DOHH2 (cell line): ENCODE data around the gene PEX10.

Experiments
- H3F3A ChIP-seq: fragments of 200-600 bp; sonication (generic), shearing (Covaris generic); 2 replicates; pipeline ENCODE4 v1.6.0; 2016; ENCODE audit warnings: antibody characterized with exemption, mild to moderate bottlenecking; ENCODE audit not compliant: control insufficient read depth, insufficient read depth
- H3K27ac ChIP-seq: fragments of 200-600 bp; sonication (generic); 2 replicates; pipeline ENCODE4 v1.5.1; 2014; ENCODE audit warnings: low read depth, mild to moderate bottlenecking, low read length, moderate library complexity
- H3K27me3 ChIP-seq: fragments of 200-600 bp; sonication (generic); 2 replicates; pipeline ENCODE4 v1.6.1; 2014; ENCODE audit warnings: mild to moderate bottlenecking, low read length, mixed read lengths; ENCODE audit not compliant: control insufficient read depth
- H3K36me3 ChIP-seq: fragments of 200-600 bp; sonication (generic); 2 replicates; pipeline ENCODE4 v1.6.1; 2014; ENCODE audit warnings: mild to moderate bottlenecking, low read length, moderate library complexity, mixed read lengths; ENCODE audit not compliant: control insufficient read depth
- H3K4me1 ChIP-seq: fragments of 200-600 bp; sonication (generic); 2 replicates; pipeline ENCODE4 v1.6.1; 2014; ENCODE audit warnings: mild to moderate bottlenecking, low read length, mixed read lengths; ENCODE audit not compliant: control insufficient read depth
- H3K4me2 ChIP-seq: fragments of 200-600 bp; sonication (generic); 2 replicates; pipeline ENCODE4 v1.6.0; 2014; ENCODE audit warnings: mild to moderate bottlenecking, low read length, moderate library complexity
- H3K4me3 ChIP-seq: fragments of 200-600 bp; sonication (generic); 2 replicates; pipeline ENCODE4 v1.5.1; 2014; ENCODE audit warnings: mild to moderate bottlenecking, low read length, mixed read lengths
- H3K79me2 ChIP-seq: fragments of 200-600 bp; sonication (generic); 2 replicates; pipeline ENCODE4 v1.6.1; 2014; ENCODE audit warnings: mild to moderate bottlenecking, low read length, mixed read lengths; ENCODE audit not compliant: control insufficient read depth
- H3K9me2 ChIP-seq: fragments of 200-600 bp; sonication (generic); replicated peaks from 2 replicates; pipeline ENCODE4 v1.6.1; 2014; ENCODE audit warnings: mild to moderate bottlenecking, low read length, mixed read lengths; ENCODE audit not compliant: control insufficient read depth
- H3K9me3 ChIP-seq: fragments of 200-600 bp; sonication (generic); 2 replicates; pipeline ENCODE4 v1.6.1; 2014; ENCODE audit warnings: antibody characterized with exemption, low read length, mixed read lengths; ENCODE audit not compliant: control insufficient read depth, insufficient read depth
- H4K20me1 ChIP-seq: fragments of 200-600 bp; sonication (generic); 2 replicates; pipeline ENCODE4 v1.6.0; 2014; ENCODE audit warnings: low read depth, mild to moderate bottlenecking, antibody characterized with exemption, low read length, moderate library complexity; ENCODE audit not compliant: control insufficient read depth, insufficient read depth
- EZH2phosphoT487 ChIP-seq: fragments of 200-600 bp; sonication (generic); IDR thresholded peaks from 2 replicates; pipeline ENCODE4 v1.6.1; 2017; ENCODE audit warnings: borderline replicate concordance, mild to moderate bottlenecking, antibody characterized with exemption, low read length, moderate library complexity, mixed read lengths
- TF ChIP-seq, protein P1 (sequence below): fragments of 200-600 bp; sonication (generic); IDR thresholded peaks from one replicate; pipeline ENCODE4 v1.5.1; 2014; ENCODE audit warnings: antibody characterized with exemption, mild to moderate bottlenecking, low read depth, low read length; ENCODE audit not compliant: poor library complexity, severe bottlenecking

Gene PEX10

DNA sequence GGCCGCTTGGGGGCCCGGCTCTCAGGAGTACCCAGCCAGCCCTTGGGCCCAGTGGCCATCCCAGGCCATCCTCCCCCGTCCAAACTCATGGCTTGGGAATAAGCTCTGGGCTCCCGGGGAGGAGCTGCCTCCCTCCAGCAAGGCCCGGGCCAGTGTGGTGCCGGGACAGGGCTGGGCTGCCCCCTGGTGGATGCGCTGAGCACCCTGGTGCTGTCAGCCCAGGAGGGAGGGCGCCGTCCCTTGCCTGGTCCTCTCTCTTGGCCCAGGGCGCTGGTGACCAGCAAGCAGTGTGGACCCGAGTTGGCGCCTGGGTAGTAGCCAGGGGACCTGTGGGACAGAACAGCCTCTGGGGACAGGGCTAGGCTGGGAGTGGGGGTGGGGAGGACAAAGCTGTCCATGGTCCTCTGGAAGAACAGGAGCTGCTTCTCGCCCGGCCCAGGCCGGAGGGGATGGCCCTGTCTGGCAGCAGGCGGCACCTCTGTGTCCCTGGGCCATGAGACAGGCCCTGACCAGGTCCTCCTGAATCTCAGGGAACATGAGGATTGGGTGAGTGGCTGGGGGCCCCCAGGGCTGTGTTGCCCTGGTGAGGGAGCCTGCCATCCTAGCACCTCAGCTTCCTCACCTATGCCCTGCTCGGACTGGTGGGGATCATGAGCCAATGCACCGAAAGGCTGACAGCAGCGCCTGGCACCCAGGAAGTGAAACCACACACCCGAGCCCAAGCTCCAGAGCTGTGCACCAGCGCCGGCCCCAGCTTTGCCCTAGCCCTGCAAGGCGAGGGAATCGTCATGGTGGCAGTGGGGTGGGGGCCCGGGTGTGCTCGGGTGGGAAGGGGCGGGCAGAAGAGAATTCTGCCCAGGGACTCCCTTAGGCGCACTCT, 30.4 kb downstream of the PEX10 start:
- Histone ChIP-seq H3K4me3 (no peak overlapping the region), H3K4me2 (no peak overlapping the region), H3K79me2 (no peaks in the 10 kb centered on the region), H3K4me1 (peaks cover 12% of the 10 kb centered on the region), H3K9me3 (no peaks in the 10 kb centered on the region), H3K27ac (no peak overlapping the region), H3F3A (no peaks in the 10 kb centered on the region), H3K27me3 (no peaks in the 10 kb centered on the region), H3K36me3 (peaks cover 5% of the 10 kb centered on the region; the same call in 1 of the 2 replicates), H4K20me1 (no peaks in the 10 kb centered on the region), H3K9me2 (no peaks in the 10 kb centered on the region)
- no peak for TF ChIP-seq EZH2phosphoT487
- TF ChIP-seq, protein P1, sequence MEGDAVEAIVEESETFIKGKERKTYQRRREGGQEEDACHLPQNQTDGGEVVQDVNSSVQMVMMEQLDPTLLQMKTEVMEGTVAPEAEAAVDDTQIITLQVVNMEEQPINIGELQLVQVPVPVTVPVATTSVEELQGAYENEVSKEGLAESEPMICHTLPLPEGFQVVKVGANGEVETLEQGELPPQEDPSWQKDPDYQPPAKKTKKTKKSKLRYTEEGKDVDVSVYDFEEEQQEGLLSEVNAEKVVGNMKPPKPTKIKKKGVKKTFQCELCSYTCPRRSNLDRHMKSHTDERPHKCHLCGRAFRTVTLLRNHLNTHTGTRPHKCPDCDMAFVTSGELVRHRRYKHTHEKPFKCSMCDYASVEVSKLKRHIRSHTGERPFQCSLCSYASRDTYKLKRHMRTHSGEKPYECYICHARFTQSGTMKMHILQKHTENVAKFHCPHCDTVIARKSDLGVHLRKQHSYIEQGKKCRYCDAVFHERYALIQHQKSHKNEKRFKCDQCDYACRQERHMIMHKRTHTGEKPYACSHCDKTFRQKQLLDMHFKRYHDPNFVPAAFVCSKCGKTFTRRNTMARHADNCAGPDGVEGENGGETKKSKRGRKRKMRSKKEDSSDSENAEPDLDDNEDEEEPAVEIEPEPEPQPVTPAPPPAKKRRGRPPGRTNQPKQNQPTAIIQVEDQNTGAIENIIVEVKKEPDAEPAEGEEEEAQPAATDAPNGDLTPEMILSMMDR: peak; percentile 91

DNA sequence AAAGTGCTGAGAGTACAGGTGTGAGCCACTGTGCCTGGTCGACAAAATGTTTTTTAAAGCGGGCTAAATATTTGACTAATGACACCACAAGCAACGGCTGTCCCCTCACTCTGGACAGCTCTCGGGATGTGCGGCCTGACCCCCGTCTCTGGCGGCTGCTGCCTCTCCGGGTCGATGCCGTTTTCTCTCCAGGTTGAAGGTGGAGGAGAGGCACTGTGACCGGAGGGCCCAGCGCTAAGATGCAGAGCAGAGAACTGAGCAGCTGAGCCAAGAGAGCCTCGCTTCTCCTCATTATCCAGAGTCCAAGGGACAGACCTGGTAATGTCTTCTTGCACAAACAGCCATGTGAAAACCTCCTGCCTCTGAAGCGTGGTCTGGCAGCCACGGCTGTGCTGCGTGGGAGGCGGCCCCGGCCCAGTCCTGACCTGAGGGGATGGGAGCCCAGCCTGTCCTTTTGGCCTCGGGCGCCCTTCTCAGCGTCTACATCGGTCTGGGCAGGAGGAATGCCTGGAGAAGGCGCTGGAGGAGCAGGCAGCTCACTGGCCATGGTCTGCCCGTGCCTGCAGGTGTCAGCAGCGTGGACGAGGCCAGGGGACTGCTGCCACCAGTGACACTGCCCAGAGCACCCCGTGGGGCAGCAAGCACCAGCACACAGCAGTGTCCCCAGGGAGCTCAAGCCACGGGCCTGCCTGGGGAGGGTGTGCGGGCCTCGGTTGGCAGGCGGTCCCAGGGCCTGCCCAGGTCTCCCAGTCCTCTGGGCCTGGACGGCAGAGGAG, 31.4 kb downstream of the PEX10 start:
- H4K20me1 ChIP-seq: no peaks in the 10 kb centered on the region
- H3K36me3 ChIP-seq: no peaks in the 10 kb centered on the region; the same call in 1 of the 2 replicates
- no peaks in the 10 kb centered on the region for H3K9me3 ChIP-seq
- H3K4me2 ChIP-seq: no peak overlapping the region
- H3K4me3 ChIP-seq: no peak overlapping the region
- H3K27me3 ChIP-seq: no peaks in the 10 kb centered on the region
- H3K79me2 ChIP-seq: no peaks in the 10 kb centered on the region
- TF ChIP-seq, protein P1: no peak
- no peak for TF ChIP-seq EZH2phosphoT487
- H3K4me1 ChIP-seq: peaks cover 7% of the 10 kb centered on the region
- no peaks in the 10 kb centered on the region for H3K9me2 ChIP-seq
- no peaks in the 10 kb centered on the region for H3F3A ChIP-seq
- no peak overlapping the region for H3K27ac ChIP-seq

DNA sequence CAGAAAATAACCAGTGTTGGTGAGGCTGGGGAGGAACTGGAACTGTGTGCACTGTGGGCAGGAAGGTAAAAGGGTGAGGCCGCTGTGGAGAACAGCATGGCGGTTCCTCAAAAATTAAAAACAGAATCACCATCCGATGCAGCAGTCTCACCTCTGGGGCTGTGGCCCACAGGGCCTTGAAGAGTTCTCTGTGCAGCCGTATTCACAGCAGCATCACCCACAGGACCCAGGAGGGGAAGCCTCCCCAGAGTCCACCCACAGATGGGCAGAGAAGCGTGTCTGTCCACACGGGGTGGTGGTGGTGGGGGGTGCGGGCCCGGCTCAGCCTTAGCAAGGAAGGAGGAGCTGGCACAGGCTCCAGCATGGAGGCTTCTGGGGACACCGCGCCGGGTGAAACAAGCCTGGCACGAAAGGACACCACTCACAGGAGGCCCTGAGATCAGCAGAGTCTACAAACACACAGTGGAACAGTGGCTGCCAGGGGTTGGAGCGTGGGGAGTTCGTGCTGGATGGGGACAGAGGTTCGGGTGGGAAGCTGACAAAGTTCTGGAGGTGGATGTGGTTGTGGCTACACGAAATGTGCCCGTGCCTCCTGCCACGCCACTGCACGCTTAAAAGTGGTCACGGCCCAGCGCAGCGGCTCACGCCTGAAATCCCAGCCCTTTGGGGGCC, 32.5 kb downstream of the PEX10 start:
- Histone ChIP-seq H3K9me3 (no peaks in the 10 kb centered on the region), H3K27ac (no peak overlapping the region), H3K79me2 (no peaks in the 10 kb centered on the region), H3K9me2 (no peaks in the 10 kb centered on the region), H4K20me1 (no peaks in the 10 kb centered on the region), H3K36me3 (no peaks in the 10 kb centered on the region), H3K27me3 (no peaks in the 10 kb centered on the region), H3F3A (no peaks in the 10 kb centered on the region), H3K4me2 (no peak overlapping the region), H3K4me1 (peaks cover 7% of the 10 kb centered on the region), H3K4me3 (no peak overlapping the region)
- TF ChIP-seq, protein P1: no peak
- no peak for TF ChIP-seq EZH2phosphoT487
